HepG2 (cell line): ENCODE results near the gene PIP5K1C. TPM values are rescaled to one million over a fixed set of nuclear protein-coding genes. Genes with fewer than 3 reads are reported as not detected.

ENCODE experiments used
- ATAC-seq: fragments of 200-7000 bp; cut with Tn5 transposase; 3 replicates; pipeline ENCODE4 v1.9.1; 2020; ENCODE audit warnings: mild to moderate bottlenecking, moderate library complexity
- BruUV-seq: library from RNA; stranded (reverse); fragments of 400-500 nt; replicated peaks from 2 replicates; lab custom pipeline; 2021; lab: Mats Ljungman, UMichigan
- CTCF ChIA-PET: fragments of 300-600 bp; formaldehyde crosslinking; extraction: SDS; loops from one replicate; lab custom pipeline; 2021; ENCODE audit warnings: low total read pairs, inconsistent platforms, low intra/inter-chr PET ratio; lab: Yijun Ruan, JAX
- POLR2A ChIA-PET: fragments of 350-600 bp; sonication (Branson Sonifier 250); formaldehyde crosslinking; loops from one replicate; lab custom pipeline; 2020; ENCODE audit warnings: antibody characterized with exemption, inconsistent platforms; lab: Yijun Ruan, JAX
- DNase-seq: peaks from one replicate; pipeline ENCODE4 v3.0.0-alpha.2; 2015; ENCODE audit warnings: low spot score
- FAIRE-seq: peaks from 3 replicates; lab custom pipeline; 2011; peaks lifted over from hg19 to GRCh38; lab: Jason Lieb, UNC
- H2AFZ ChIP-seq: one replicate; pipeline ENCODE4 v1.6.1; 2011; ENCODE audit warnings: low read length, inconsistent platforms
- H3K27ac ChIP-seq: fragments of 300-600 bp; 3 replicates; pipeline ENCODE4 v1.8.0; 2011; ENCODE audit warnings: mixed run types, mild to moderate bottlenecking, mixed read lengths, low read length, inconsistent platforms; ENCODE audit not compliant: insufficient read depth; ENCODE audit errors: extremely low read length
- H3K27me3 ChIP-seq, 2 experiments: fragments of 200-600 bp in 1 of 2; 2 replicates in 1 of 2; 3 replicates in 1 of 2; pipeline versions ENCODE4 v1.6.0 to v1.8.0; 2011; ENCODE audit warnings: low read length in 2 of 2, mild to moderate bottlenecking in 2 of 2, moderate library complexity in 2 of 2, inconsistent platforms in 1 of 2; ENCODE audit not compliant: insufficient read depth in 2 of 2, control insufficient read depth in 1 of 2
- H3K36me3 ChIP-seq, 2 experiments: fragments of 200-600 bp in 1 of 2; replicated peaks in 1 of 2; 2 replicates in 1 of 2; 3 replicates in 1 of 2; pipeline versions ENCODE4 v1.5.1 to v1.8.0; 2011; ENCODE audit warnings: low read length in 2 of 2, inconsistent platforms in 1 of 2; ENCODE audit not compliant: insufficient read depth in 2 of 2, control insufficient read depth in 1 of 2
- H3K4me1 ChIP-seq: 2 replicates; pipeline ENCODE4 v1.5.1; 2012; ENCODE audit warnings: low read length, inconsistent platforms; ENCODE audit not compliant: insufficient read depth
- H3K4me2 ChIP-seq: 2 replicates; pipeline ENCODE4 v1.6.0; 2011; ENCODE audit warnings: low read depth, low read length, inconsistent platforms
- H3K4me3 ChIP-seq, 3 experiments: fragments of 200-600 bp in 1 of 3; sonication (generic), shearing (Covaris generic) in 1 of 3; replicated peaks in 1 of 3; 2 replicates each; pipeline ENCODE4 v1.5.1; 2011 to 2016; ENCODE audit warnings: low read length in 3 of 3, inconsistent platforms in 2 of 3, low read depth in 2 of 3, mild to moderate bottlenecking in 2 of 3, control low read depth in 1 of 3, mixed read lengths in 1 of 3; ENCODE audit not compliant: insufficient read depth in 1 of 3
- H3K79me2 ChIP-seq: one replicate; pipeline ENCODE4 v1.6.1; 2011; ENCODE audit warnings: low read length, inconsistent platforms; ENCODE audit not compliant: insufficient read depth
- H3K9ac ChIP-seq: 2 replicates; pipeline ENCODE4 v1.6.0; 2011; ENCODE audit warnings: mild to moderate bottlenecking, low read depth, low read length, inconsistent platforms; ENCODE audit not compliant: insufficient read depth
- H3K9me3 ChIP-seq: 2 replicates; pipeline ENCODE4 v1.5.1; 2012; ENCODE audit warnings: mild to moderate bottlenecking, low read length
- H4K20me1 ChIP-seq: 2 replicates; pipeline ENCODE4 v1.6.0; 2011; ENCODE audit warnings: inconsistent platforms, mild to moderate bottlenecking, low read length, moderate library complexity; ENCODE audit not compliant: insufficient read depth
- GPBP1L1 ChIP-seq: sonication (generic); formaldehyde crosslinking; IDR thresholded peaks from 2 replicates; pipeline ENCODE4 v1.5.0; 2020; ENCODE audit warnings: mild to moderate bottlenecking, missing genetic modification reagents
- NFE2L2 ChIP-seq: fragments of 150-350 bp; IDR thresholded peaks from 2 replicates; pipeline ENCODE4 v1.6.1; 2014; ENCODE audit warnings: low read length
- PAX8 ChIP-seq: sonication (generic); formaldehyde crosslinking; IDR thresholded peaks from 2 replicates; pipeline ENCODE4 v1.8.0; 2022; ENCODE audit warnings: mild to moderate bottlenecking, missing genetic modification reagents, borderline replicate concordance
- RXRA ChIP-seq: sonication (generic); formaldehyde crosslinking; IDR thresholded peaks from 2 replicates; pipeline ENCODE4 v1.5.1; 2020; ENCODE audit warnings: missing genetic modification reagents
- ZC3H13 ChIP-seq: sonication (generic); formaldehyde crosslinking; IDR thresholded peaks from 2 replicates; pipeline ENCODE4 v1.8.1; 2023; ENCODE audit warnings: mild to moderate bottlenecking, missing genetic modification reagents, moderate library complexity
- ZNF225 ChIP-seq: sonication (generic); formaldehyde crosslinking; IDR thresholded peaks from 2 replicates; pipeline ENCODE4 v1.4.0; 2020; ENCODE audit warnings: mild to moderate bottlenecking, missing genetic modification reagents
- ZNF569 ChIP-seq: sonication (generic); formaldehyde crosslinking; IDR thresholded peaks from 2 replicates; pipeline ENCODE4 v1.5.0; 2020; ENCODE audit warnings: mild to moderate bottlenecking, missing genetic modification reagents, moderate library complexity, borderline replicate concordance
- ZNF607 ChIP-seq: sonication (generic); formaldehyde crosslinking; IDR thresholded peaks from 2 replicates; pipeline ENCODE4 v1.5.1; 2020; ENCODE audit warnings: missing genetic modification reagents, mild to moderate bottlenecking, borderline replicate concordance
- ZNF619 ChIP-seq: sonication (generic); formaldehyde crosslinking; IDR thresholded peaks from 2 replicates; pipeline ENCODE4 v1.4.0; 2020; ENCODE audit warnings: mild to moderate bottlenecking, missing genetic modification reagents
- ZNF782 ChIP-seq: sonication (generic); formaldehyde crosslinking; IDR thresholded peaks from 2 replicates; pipeline ENCODE4 v1.4.0; 2020; ENCODE audit warnings: missing genetic modification reagents, mild to moderate bottlenecking, borderline replicate concordance
- ZNF784 ChIP-seq: sonication (generic); formaldehyde crosslinking; IDR thresholded peaks from 2 replicates; pipeline ENCODE4 v1.5.1; 2020; ENCODE audit warnings: missing genetic modification reagents, mild to moderate bottlenecking, borderline replicate concordance
- WGBS: methylation state at CpG from one replicate; pipeline ENCODE4 v1.1.6; 2017; ENCODE audit warnings: low lambda C conversion rate; 5-methylcytosine and 5-hydroxymethylcytosine counted together
- in situ Hi-C: cut with HindIII; loops from 2 replicates; pipeline ENCODE4 v1.10.0; 2017; ENCODE audit warnings: low pct_unique_long_range_greater_than_20kb; ENCODE audit not compliant: extremely low pct_ligation_motif_present
- intact Hi-C: fragments of 100-400 bp; cut with micrococcal nuclease; formaldehyde crosslinking; loops from one replicate; pipeline ENCODE4 v1.10.0; 2022; ENCODE audit not compliant: unreplicated experiment
- polyA plus RNA-seq, 8 experiments: library from polyadenylated mRNA; depleted of rRNA in 3 of 8; stranded (reverse) in 7 of 8; unstranded in 1 of 8; fragments of >200 nt; fragmentation: Illumina TruSeq in 4 of 8; extraction: Trizol in 4 of 8; gene quantifications; 2 replicates each; pipeline versions ENCODE4 v1.2.1 to v1.2.3, GENCODE V29; 2011 to 2016; ENCODE audit warnings: low read depth in 4 of 8, missing spikeins in 1 of 8, mixed read lengths in 1 of 8; ENCODE audit not compliant: insufficient read depth in 1 of 8
- total RNA-seq, 5 experiments: library from RNA; depleted of rRNA; stranded (reverse); fragments of >200 nt; fragmentation: Illumina TruSeq; extraction: Trizol; gene quantifications; 2 replicates each; pipeline ENCODE4 v1.2.3, GENCODE V29; 2016; ENCODE audit warnings: low read depth in 1 of 5

PIP5K1C gene
- total and polyA plus RNA-seq, 2 of the 13 experiments (the other 11 are each of a cell fraction or from before 2014, with no cell fraction given) = 3.6 to 4.3 TPM

GRCh38 chr19:3645726-3646125 is 54.5 kb downstream of the PIP5K1C start:
- H3K79me2 ChIP-seq = no peaks in the 10 kb centered on the region
- ATAC-seq (no peak), FAIRE-seq (no peak), DNase-seq (no peak)
- no peak overlapping the region for H3K4me3 ChIP-seq
- TF ChIP-seq RXRA (CRISPR knock-in tag) (no peak), GPBP1L1 (no peak), ZNF569 (CRISPR knock-in tag) (no peak), ZNF619 (no peak), PAX8 (no peak), ZNF784 (no peak), ZC3H13 (CRISPR knock-in tag) (no peak), ZNF782 (CRISPR knock-in tag) (no peak), ZNF607 (CRISPR knock-in tag) (no peak), NFE2L2 (no peak), ZNF225 (CRISPR knock-in tag) (no peak)
- ChIA-PET CTCF (no interaction called here), POLR2A (no interaction called here)
- no peaks in the 10 kb centered on the region for H4K20me1 ChIP-seq
- no peaks in the 10 kb centered on the region for H3K4me1 ChIP-seq
- in situ Hi-C loops (no loop called here), intact Hi-C loops (no loop called here)
- no peaks in the 10 kb centered on the region for H3K9me3 ChIP-seq
- H3K27me3 ChIP-seq = no peaks in the 10 kb centered on the region
- no peak overlapping the region for H3K4me2 ChIP-seq
- WGBS = 93% methylated on average over 10 of the region's 21 CpGs
- peaks cover 3% of the 10 kb centered on the region in 2 experiments; a peak in 2 of 5 replicates for H3K36me3 ChIP-seq
- no peak overlapping the region for H3K9ac ChIP-seq
- no TSS peak for BruUV-seq
- no peak overlapping the region for H2AFZ ChIP-seq
- H3K27ac ChIP-seq = no peak overlapping the region
